A673 (cell line): ENCODE measurements around the gene BARX1. TPM values are rescaled to one million over a fixed set of nuclear protein-coding genes. Genes with fewer than 3 reads are reported as not detected.

Source experiments
- BruUV-seq: library from RNA; stranded (reverse); fragments of 400-500 nt; replicated peaks from 2 replicates; lab custom pipeline; 2021; lab: Mats Ljungman, UMichigan
- CTCF ChIA-PET: fragments of 300-600 bp; sonication (Branson Sonifier 250); formaldehyde crosslinking; loops from one replicate; lab custom pipeline; 2022; ENCODE audit warnings: antibody characterized with exemption; lab: Charles Lee
- POLR2A ChIA-PET: fragments of 300-600 bp; sonication (Branson Sonifier 250); formaldehyde crosslinking; loops from one replicate; lab custom pipeline; 2022; ENCODE audit warnings: antibody characterized with exemption; ENCODE audit not compliant: low non-redundant PET; lab: Charles Lee
- DNase-seq: peaks from one replicate; pipeline ENCODE4 v3.0.0-alpha.2; 2015; ENCODE audit warnings: low spot score
- H3K27ac ChIP-seq: fragments of 200-600 bp; sonication (generic); 2 replicates; pipeline ENCODE4 v1.5.1; 2016; ENCODE audit warnings: mixed run types, low read depth, mild to moderate bottlenecking, mixed read lengths, antibody characterized with exemption, low read length; ENCODE audit not compliant: poor library complexity, severe bottlenecking
- H3K27me3 ChIP-seq: fragments of 200-600 bp; sonication (generic); replicated peaks from 2 replicates; pipeline ENCODE4 v1.6.1; 2017; ENCODE audit warnings: mixed run types, low read depth, mild to moderate bottlenecking, mixed read lengths, antibody characterized with exemption, low read length; ENCODE audit not compliant: insufficient read depth, poor library complexity
- H3K36me3 ChIP-seq: fragments of 200-600 bp; sonication (generic); 2 replicates; pipeline ENCODE4 v1.6.1; 2016; ENCODE audit warnings: mixed run types, mild to moderate bottlenecking, mixed read lengths, antibody characterized with exemption, low read length; ENCODE audit not compliant: insufficient read depth, poor library complexity, severe bottlenecking
- H3K4me1 ChIP-seq: fragments of 200-600 bp; sonication (generic); 2 replicates; pipeline ENCODE4 v1.6.1; 2017; ENCODE audit warnings: mixed run types, mild to moderate bottlenecking, mixed read lengths, antibody characterized with exemption, low read length; ENCODE audit not compliant: insufficient read depth, poor library complexity, severe bottlenecking
- H3K4me3 ChIP-seq: fragments of 200-600 bp; sonication (generic); 2 replicates; pipeline ENCODE4 v1.5.1; 2016; ENCODE audit warnings: low read depth, mixed run types, mild to moderate bottlenecking, mixed read lengths, low read length; ENCODE audit not compliant: poor library complexity, severe bottlenecking
- H3K9me3 ChIP-seq: fragments of 200-600 bp; sonication (generic); 2 replicates; pipeline ENCODE4 v1.6.1; 2016; ENCODE audit warnings: mixed run types, low read depth, mild to moderate bottlenecking, mixed read lengths, antibody characterized with exemption, low read length; ENCODE audit not compliant: poor library complexity, severe bottlenecking
- CTCF ChIP-seq: fragments of 300-800, 200-600 bp; sonication (generic); conservative IDR thresholded peaks from 2 replicates; pipeline ENCODE4 v1.5.1; 2017; ENCODE audit warnings: low read depth, mild to moderate bottlenecking, antibody characterized with exemption, low read length, moderate library complexity, mixed read lengths
- EZH2 ChIP-seq: fragments of 200-600 bp; sonication (generic); IDR thresholded peaks from 2 replicates; pipeline ENCODE4 v1.6.1; 2017; ENCODE audit warnings: borderline replicate concordance, low read depth, mild to moderate bottlenecking, mixed read lengths, antibody characterized with exemption, low read length; ENCODE audit not compliant: poor library complexity, severe bottlenecking
- intact Hi-C: fragments of 100-400 bp; cut with micrococcal nuclease; formaldehyde crosslinking; loops from one replicate; pipeline ENCODE4 v1.10.0; 2022; ENCODE audit not compliant: unreplicated experiment
- total RNA-seq: library from RNA; stranded (reverse); gene quantifications from 2 replicates; pipeline ENCODE4 v1.2.3, GENCODE V29; 2021

The BARX1 gene
- total RNA-seq, 1 experiment from 2014 or later = 9.8 TPM

DNA sequence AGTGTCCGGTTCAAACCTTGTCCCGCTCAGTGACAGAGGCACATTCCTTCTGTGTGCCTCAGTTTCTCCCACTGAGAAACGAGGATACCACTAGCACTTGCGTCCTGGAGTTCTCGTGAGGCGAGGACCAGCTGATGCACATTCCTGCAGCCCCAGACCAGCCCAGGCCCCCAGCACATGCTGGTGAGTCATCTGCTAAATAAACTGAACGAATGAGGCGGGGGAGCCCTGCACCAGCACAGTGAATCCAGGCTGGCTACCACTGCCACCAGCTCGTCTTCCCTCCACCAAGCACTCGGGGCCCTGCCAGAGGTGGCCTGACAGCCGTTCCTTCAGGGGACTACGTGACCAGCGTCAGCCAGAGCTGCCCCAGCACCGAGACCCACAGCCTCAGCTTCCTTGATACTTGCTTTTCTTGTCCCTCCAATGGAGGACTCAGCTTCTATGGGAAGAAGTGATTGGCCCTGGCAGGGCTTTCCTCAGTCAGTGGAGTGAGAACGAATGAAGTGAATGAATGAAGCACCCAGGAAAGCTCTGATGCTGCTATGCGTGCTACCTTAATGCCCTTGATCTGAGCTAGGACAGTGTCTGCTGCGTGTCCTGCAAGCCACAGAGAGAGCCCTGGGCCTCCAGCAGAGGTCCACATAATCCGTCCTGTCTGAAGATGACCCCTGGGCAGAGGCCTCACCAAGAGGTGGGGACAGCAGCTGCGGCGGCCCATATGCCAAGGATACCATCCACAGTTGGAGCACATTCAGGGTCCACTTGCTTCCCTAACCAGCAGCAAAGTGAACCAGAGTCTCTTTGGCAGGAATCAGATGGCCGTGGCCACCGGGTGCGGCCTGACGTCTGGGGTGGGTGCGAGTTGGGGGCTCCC is 13.5 kb upstream of the BARX1 start:
- TF ChIP-seq CTCF (no peak), EZH2 (no peak)
- H3K36me3 ChIP-seq = no peaks in the 10 kb centered on the region
- H3K27me3 ChIP-seq = no peaks in the 10 kb centered on the region
- BruUV-seq = no TSS peak
- CTCF ChIA-PET = no interaction called here
- H3K9me3 ChIP-seq = no peaks in the 10 kb centered on the region
- no peak for DNase-seq
- no peak overlapping the region for H3K27ac ChIP-seq
- H3K4me1 ChIP-seq = no peaks in the 10 kb centered on the region
- no peak overlapping the region for H3K4me3 ChIP-seq
- POLR2A ChIA-PET = no interaction called here
- intact Hi-C loops = loop anchor here (10.0 kb wide), 1 partner anchor 814 kb away; no protein-coding TSS in a partner anchor

DNA sequence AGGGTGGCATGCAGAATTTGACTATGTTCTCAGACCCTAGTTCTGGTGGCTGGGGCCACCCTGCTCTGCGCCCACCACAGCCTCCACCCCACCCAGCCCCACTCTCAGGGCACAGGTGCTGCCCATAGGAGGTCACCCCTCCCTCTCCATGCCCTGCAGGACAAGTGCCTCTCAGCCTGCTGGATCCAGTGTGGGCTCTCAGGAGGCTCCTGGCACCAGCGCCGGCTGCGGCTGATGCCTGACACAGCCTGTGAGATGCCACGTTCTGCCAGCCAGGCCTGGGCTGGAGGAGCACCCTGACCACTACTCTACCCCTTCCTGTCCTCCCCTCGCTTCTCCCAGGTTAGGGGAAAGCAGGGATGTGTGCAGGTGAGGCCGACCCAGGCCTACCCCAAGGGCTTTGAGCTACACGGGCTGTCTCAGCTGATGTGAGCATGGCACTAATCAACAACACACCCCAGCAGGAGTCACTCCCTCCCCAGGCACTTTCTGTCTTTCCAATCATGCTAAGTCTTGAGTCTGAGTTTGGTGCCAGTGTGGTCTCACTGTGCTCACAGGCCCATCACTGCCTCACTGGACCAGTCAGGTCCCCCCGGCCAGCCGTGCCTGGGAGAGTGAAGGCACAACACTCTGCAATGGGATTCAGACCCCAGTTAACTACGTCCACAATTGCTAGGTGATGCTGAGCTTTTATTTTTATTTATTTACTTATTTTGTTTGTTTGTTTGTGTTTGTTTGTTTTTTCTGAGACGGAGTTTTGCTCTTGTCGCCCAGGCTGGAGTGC is 12.1 kb upstream of the BARX1 start:
- BruUV-seq = no TSS peak
- Histone ChIP-seq H3K27ac (no peak overlapping the region), H3K4me3 (no peak overlapping the region), H3K4me1 (peaks cover 5% of the 10 kb centered on the region), H3K27me3 (no peaks in the 10 kb centered on the region), H3K36me3 (no peaks in the 10 kb centered on the region), H3K9me3 (no peaks in the 10 kb centered on the region)
- TF ChIP-seq CTCF (no peak), EZH2 (no peak)
- ChIA-PET POLR2A (no interaction called here), CTCF (no interaction called here)
- DNase-seq = no peak
- intact Hi-C loops = loop anchor here (10.0 kb wide), 1 partner anchor 812 kb away; no protein-coding TSS in a partner anchor

DNA sequence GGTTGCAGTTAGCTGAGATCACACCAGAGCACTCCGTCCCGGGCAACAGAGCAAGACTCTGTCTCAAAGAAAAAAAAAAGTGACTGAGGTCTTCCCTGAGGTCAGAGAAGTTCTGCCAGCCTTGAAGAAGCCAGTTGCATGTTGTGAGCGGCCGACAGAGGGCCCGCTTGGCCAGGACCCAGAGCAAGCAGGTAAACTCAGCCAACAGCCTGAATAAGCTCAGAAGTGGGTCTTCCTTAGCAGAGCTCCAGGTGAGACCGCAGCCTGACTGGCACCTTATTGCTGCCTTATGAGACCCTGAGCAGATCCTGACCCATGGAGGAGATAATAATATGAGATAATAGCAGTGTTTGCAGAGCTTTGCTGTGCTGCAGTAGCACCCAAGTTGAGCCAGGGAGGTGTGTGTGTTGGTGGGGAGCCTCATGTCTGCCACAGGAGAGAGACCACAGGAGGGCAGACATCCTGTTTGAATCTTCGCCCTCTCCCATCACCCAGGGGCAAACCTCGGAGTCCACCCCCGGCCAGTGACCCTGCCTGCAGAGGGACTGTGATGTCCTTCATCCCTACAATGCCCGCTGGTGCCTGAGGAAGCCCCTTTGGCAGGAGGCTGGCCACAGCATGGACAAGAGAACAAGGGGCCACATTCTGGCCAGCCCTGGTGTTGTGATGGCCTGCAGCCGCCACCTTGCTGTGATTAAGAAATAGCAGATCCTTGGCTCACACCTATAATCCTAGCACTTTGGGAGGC is 10.8 kb upstream of the BARX1 start:
- no peak for TF ChIP-seq CTCF
- TF ChIP-seq EZH2 = no peak
- DNase-seq = no peak
- POLR2A ChIA-PET = no interaction called here
- CTCF ChIA-PET = no interaction called here
- intact Hi-C loops = loop anchor here (10.0 kb wide), 1 partner anchor 811 kb away; no protein-coding TSS in a partner anchor
- Histone ChIP-seq H3K36me3 (no peaks in the 10 kb centered on the region), H3K4me3 (no peak overlapping the region), H3K4me1 (peaks cover 9% of the 10 kb centered on the region), H3K9me3 (no peaks in the 10 kb centered on the region), H3K27ac (no peak overlapping the region), H3K27me3 (no peaks in the 10 kb centered on the region)
- no TSS peak for BruUV-seq
